Measurements from ENCODE around the gene MAP9. TPM values are rescaled to one million over a fixed set of nuclear protein-coding genes. Genes with fewer than 3 reads are reported as not detected.
"Not testable (repeated sequence)": the region's sequence is repeated elsewhere in the genome, so short reads cannot be mapped to it uniquely, and the experiment has no call there.

Gene MAP9
- 10 to 100 TPM in 1 of 6 donors, 1 to 10 TPM in 5; 4.2 to 10.1 (median 6.7) TPM for total RNA-seq
- polyA plus RNA-seq, result 1 to 10 TPM; 2.7 to 4.9 TPM

- no peaks in the 10 kb centered on the region for H3K36me3 ChIP-seq
- peak; percentile 98 to 99 (median 98) for ATAC-seq
- TF ChIP-seq CTCF (IDR thresholded peaks at IDR 0.05), result no peak
- no peak for FAIRE-seq
- peak; percentile 85 to 96 (median 94) for DNase-seq
- H3K4me1 ChIP-seq, result peaks cover 0 to 17% (median 0%) of the 10 kb centered on the region in 3 donors
- no peaks in the 10 kb centered on the region for H3K9me3 ChIP-seq
- H3K4me3 ChIP-seq, result peak within 1 kb of the TSS; percentile 50 to 79 (median 56)
- peak within 1 kb of the TSS; percentile 7 to 68 (median 41) for H3K27ac ChIP-seq
- 3 to 4% methylated on average over 66 of the region's 66 CpGs for WGBS, 2 donors
- intact Hi-C loops (cut with DNase I), result no loop called here
- no peaks in the 10 kb centered on the region for H3K27me3 ChIP-seq
Observed at GRCh38 chr4:155376387-155377268, at the start of gene MAP9. TSS of gene MAP9 (minus strand) at chr4:155376965. CDS start at chr4:155375850, 1,115 bp downstream.

- ATAC-seq; H3K4me3 ChIP-seq; H3K27me3 ChIP-seq; H3K36me3 ChIP-seq; H3K4me1 ChIP-seq; H3K27ac ChIP-seq; intact Hi-C loops (cut with DNase I); DNase-seq; H3K9me3 ChIP-seq; FAIRE-seq: not testable (repeated sequence)
- 74 to 90% methylated on average over 11 of the region's 11 CpGs for WGBS, 2 donors
Observed at GRCh38 chr4:155424778-155425177, 48.0 kb upstream of the MAP9 start.

GRCh38 chr4:155423671-155424070, 46.9 kb upstream of the MAP9 start:
- FAIRE-seq, result no peak
- Histone ChIP-seq H3K4me1 (no peaks in the 10 kb centered on the region), H3K9me3 (no peaks in the 10 kb centered on the region), H3K36me3 (no peaks in the 10 kb centered on the region), H3K27me3 (no peaks in the 10 kb centered on the region), H3K4me3 (no peak overlapping the region), H3K27ac (no peak overlapping the region)
- no peak for TF ChIP-seq CTCF (IDR thresholded peaks at IDR 0.05)
- intact Hi-C loops (cut with DNase I), result no loop called here
- ATAC-seq, result no peak
- 63 to 74% methylated on average over 1 of the region's 1 CpG for WGBS, 2 donors
- no peak for DNase-seq

- 95 to 99% methylated on average over 4 of the region's 4 CpGs for WGBS, 2 donors
- intact Hi-C loops (cut with DNase I), result no loop called here
- no peaks in the 10 kb centered on the region for H3K4me1 ChIP-seq
- H3K27ac ChIP-seq, result no peak overlapping the region
- DNase-seq, result no peak
- H3K27me3 ChIP-seq, result no peaks in the 10 kb centered on the region
- no peak for ATAC-seq
- H3K36me3 ChIP-seq, result no peaks in the 10 kb centered on the region
- FAIRE-seq, result no peak
- TF ChIP-seq CTCF (IDR thresholded peaks at IDR 0.05), result no peak
- H3K9me3 ChIP-seq, result no peaks in the 10 kb centered on the region
- H3K4me3 ChIP-seq, result no peak overlapping the region
Observed at GRCh38 chr4:155419266-155419665, 42.5 kb upstream of the MAP9 start.

- Histone ChIP-seq H3K27me3 (no peaks in the 10 kb centered on the region), H3K4me3 (no peak overlapping the region), H3K27ac (peak overlapping the region in 3 of 4 donors; percentile 28 to 53 (median 40)), H3K9me3 (no peaks in the 10 kb centered on the region), H3K36me3 (no peaks in the 10 kb centered on the region), H3K4me1 (no peaks in the 10 kb centered on the region)
- intact Hi-C loops (cut with DNase I), result no loop called here
- DNase-seq (no peak), FAIRE-seq (no peak), ATAC-seq (peak in 3 of 4 donors; percentile 70 to 93 (median 71))
- no peak for TF ChIP-seq CTCF (IDR thresholded peaks at IDR 0.05)
Observed at GRCh38 chr4:155415662-155416061, 38.9 kb upstream of the MAP9 start.

Measured in pancreas (tissue), 10 donors.